Adrenal gland (tissue), 5 donors: ENCODE results near the gene RASSF8.

Experiments
- POLR2A ChIP-seq, 2 donors: fragments of 450-650 bp; IDR thresholded peaks; one replicate each; pipeline ENCODE4 v1.6.1; 2017; ENCODE audit warnings: antibody characterized with exemption in 2 of 2, mild to moderate bottlenecking in 2 of 2, moderate library complexity in 1 of 2
- TF ChIP-seq, protein P1 (sequence below), 6 experiments: fragments of 450-650 bp in 4 of 6; fragments of 200-600 bp in 2 of 6; sonication (generic) in 1 of 6; IDR thresholded peaks; 1 replicate in 5 of 6; 2 replicates in 1 of 6; pipeline versions ENCODE4 v1.5.1 to v1.8.0; 2016 to 2021; ENCODE audit warnings: antibody characterized with exemption in 6 of 6, mild to moderate bottlenecking in 2 of 6, moderate library complexity in 1 of 6
- donor health status: DM: no; HTN: no; CAD: no.

GRCh38 chr12:26032719-26033241, 74.3 kb downstream of the RASSF8 start:
- TF ChIP-seq, protein P1, sequence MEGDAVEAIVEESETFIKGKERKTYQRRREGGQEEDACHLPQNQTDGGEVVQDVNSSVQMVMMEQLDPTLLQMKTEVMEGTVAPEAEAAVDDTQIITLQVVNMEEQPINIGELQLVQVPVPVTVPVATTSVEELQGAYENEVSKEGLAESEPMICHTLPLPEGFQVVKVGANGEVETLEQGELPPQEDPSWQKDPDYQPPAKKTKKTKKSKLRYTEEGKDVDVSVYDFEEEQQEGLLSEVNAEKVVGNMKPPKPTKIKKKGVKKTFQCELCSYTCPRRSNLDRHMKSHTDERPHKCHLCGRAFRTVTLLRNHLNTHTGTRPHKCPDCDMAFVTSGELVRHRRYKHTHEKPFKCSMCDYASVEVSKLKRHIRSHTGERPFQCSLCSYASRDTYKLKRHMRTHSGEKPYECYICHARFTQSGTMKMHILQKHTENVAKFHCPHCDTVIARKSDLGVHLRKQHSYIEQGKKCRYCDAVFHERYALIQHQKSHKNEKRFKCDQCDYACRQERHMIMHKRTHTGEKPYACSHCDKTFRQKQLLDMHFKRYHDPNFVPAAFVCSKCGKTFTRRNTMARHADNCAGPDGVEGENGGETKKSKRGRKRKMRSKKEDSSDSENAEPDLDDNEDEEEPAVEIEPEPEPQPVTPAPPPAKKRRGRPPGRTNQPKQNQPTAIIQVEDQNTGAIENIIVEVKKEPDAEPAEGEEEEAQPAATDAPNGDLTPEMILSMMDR (IDR thresholded peaks at IDR 0.05) = no peak
- no peak for TF ChIP-seq POLR2A (IDR thresholded peaks at IDR 0.05)
